ENCODE measurements around the gene KIF26B. TPM values are rescaled to one million over a fixed set of nuclear protein-coding genes. Genes with fewer than 3 reads are reported as not detected.
A peak's percentile ranks its signal among the peaks of the same experiment; 100 is the strongest.

Gene KIF26B
- polyA plus RNA-seq, 1 donor from 2014 or later: 6.3 TPM

DNA sequence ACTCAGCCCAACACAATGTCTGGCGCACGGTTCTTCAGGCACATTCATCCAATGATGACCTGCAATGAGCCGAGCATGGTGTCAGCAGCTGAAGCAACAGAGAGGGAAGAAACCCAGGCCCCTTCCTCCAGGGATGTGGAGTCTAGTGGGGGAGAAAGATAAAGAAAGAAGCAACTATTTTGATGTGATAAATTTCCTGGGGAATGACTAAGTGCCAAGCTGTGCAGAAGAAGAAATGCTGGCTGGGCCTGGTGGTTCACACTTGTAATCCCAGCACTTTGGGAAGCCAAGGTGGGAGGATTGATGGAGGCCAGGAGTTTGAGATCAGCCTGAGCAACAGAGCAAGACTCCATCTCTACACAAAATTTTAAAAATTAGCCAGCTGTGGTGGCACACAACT, 561.8 kb downstream of the KIF26B start:
- Histone ChIP-seq H3K4me3 (ENCODE audit: low read length) (no peak overlapping the region), H2AFZ (ENCODE audit: low read depth, low read length) (no peak overlapping the region), H3K9me3 (ENCODE audit: low read length) (no peaks in the 10 kb centered on the region), H4K20me1 (ENCODE audit: insufficient read depth) (no peaks in the 10 kb centered on the region), H3K4me2 (ENCODE audit: low read length) (no peak overlapping the region), H3K27me3 (ENCODE audit: insufficient read depth, low read depth, low read length) (no peaks in the 10 kb centered on the region), H3F3A (ENCODE audit: insufficient read depth, low read length, poor library complexity, severe bottlenecking) (no peaks in the 10 kb centered on the region), H3K36me3 (ENCODE audit: insufficient read depth, low read length) (no peaks in the 10 kb centered on the region), H3K79me2 (replicated peaks; ENCODE audit: insufficient read depth, low read length) (no peaks in the 10 kb centered on the region), H3K27ac (ENCODE audit: low read length) (peak overlapping the region; percentile 74), H3K9ac (ENCODE audit: low read length) (no peak overlapping the region), H3K9me2 (ENCODE audit: insufficient read depth, low read length) (no peaks in the 10 kb centered on the region)
- TF ChIP-seq, protein P1, sequence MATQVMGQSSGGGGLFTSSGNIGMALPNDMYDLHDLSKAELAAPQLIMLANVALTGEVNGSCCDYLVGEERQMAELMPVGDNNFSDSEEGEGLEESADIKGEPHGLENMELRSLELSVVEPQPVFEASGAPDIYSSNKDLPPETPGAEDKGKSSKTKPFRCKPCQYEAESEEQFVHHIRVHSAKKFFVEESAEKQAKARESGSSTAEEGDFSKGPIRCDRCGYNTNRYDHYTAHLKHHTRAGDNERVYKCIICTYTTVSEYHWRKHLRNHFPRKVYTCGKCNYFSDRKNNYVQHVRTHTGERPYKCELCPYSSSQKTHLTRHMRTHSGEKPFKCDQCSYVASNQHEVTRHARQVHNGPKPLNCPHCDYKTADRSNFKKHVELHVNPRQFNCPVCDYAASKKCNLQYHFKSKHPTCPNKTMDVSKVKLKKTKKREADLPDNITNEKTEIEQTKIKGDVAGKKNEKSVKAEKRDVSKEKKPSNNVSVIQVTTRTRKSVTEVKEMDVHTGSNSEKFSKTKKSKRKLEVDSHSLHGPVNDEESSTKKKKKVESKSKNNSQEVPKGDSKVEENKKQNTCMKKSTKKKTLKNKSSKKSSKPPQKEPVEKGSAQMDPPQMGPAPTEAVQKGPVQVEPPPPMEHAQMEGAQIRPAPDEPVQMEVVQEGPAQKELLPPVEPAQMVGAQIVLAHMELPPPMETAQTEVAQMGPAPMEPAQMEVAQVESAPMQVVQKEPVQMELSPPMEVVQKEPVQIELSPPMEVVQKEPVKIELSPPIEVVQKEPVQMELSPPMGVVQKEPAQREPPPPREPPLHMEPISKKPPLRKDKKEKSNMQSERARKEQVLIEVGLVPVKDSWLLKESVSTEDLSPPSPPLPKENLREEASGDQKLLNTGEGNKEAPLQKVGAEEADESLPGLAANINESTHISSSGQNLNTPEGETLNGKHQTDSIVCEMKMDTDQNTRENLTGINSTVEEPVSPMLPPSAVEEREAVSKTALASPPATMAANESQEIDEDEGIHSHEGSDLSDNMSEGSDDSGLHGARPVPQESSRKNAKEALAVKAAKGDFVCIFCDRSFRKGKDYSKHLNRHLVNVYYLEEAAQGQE (IDR thresholded peaks at IDR 0.05; ENCODE audit: borderline replicate concordance): no peak
- TF ChIP-seq MXI1 (conservative IDR thresholded peaks at IDR 0.05; ENCODE audit: poor library complexity, severe bottlenecking) (no peak), POLR2AphosphoS5 (IDR thresholded peaks at IDR 0.05) (no peak)

DNA sequence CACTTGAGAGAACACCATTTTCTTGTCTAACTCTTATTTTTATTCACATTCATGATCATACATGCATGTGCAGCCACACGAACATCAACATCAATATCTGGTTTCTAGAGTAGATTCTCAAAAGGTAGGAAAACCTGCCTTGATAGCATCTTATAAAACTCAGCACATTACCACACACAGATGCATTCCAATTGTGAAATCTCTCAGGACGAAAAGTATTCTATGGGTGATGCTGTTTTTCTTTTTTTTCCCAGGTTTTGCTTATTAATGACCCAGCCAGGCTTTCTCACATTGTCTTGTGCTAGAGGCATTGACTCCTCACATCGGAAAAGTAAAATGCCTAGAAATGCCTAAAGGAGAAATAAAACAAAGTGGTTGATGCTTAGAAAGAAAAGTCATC, 562.8 kb downstream of the KIF26B start:
- Histone ChIP-seq H3F3A (ENCODE audit: insufficient read depth, low read length, poor library complexity, severe bottlenecking) (no peaks in the 10 kb centered on the region), H3K4me2 (ENCODE audit: low read length) (peak overlapping the region; percentile 39), H3K27me3 (ENCODE audit: insufficient read depth, low read depth, low read length) (no peaks in the 10 kb centered on the region), H3K27ac (ENCODE audit: low read length) (peak overlapping the region; percentile 74), H3K9me2 (ENCODE audit: insufficient read depth, low read length) (no peaks in the 10 kb centered on the region), H4K20me1 (ENCODE audit: insufficient read depth) (no peaks in the 10 kb centered on the region), H3K9me3 (ENCODE audit: low read length) (no peaks in the 10 kb centered on the region), H3K9ac (ENCODE audit: low read length) (peak overlapping the region; percentile 13), H3K79me2 (replicated peaks; ENCODE audit: insufficient read depth, low read length) (no peaks in the 10 kb centered on the region), H3K36me3 (ENCODE audit: insufficient read depth, low read length) (no peaks in the 10 kb centered on the region), H2AFZ (ENCODE audit: low read depth, low read length) (no peak overlapping the region), H3K4me3 (ENCODE audit: low read length) (peak overlapping the region; percentile 28)
- no peak for TF ChIP-seq EZH2 (IDR thresholded peaks at IDR 0.05; ENCODE audit: borderline replicate concordance, insufficient read depth, low read length, poor library complexity, severe bottlenecking)
- TF ChIP-seq, protein P1 (IDR thresholded peaks at IDR 0.05; ENCODE audit: borderline replicate concordance): no peak
- no peak for TF ChIP-seq EP300 (conservative IDR thresholded peaks at IDR 0.05; ENCODE audit: poor library complexity, severe bottlenecking)
- TF ChIP-seq, protein P2, sequence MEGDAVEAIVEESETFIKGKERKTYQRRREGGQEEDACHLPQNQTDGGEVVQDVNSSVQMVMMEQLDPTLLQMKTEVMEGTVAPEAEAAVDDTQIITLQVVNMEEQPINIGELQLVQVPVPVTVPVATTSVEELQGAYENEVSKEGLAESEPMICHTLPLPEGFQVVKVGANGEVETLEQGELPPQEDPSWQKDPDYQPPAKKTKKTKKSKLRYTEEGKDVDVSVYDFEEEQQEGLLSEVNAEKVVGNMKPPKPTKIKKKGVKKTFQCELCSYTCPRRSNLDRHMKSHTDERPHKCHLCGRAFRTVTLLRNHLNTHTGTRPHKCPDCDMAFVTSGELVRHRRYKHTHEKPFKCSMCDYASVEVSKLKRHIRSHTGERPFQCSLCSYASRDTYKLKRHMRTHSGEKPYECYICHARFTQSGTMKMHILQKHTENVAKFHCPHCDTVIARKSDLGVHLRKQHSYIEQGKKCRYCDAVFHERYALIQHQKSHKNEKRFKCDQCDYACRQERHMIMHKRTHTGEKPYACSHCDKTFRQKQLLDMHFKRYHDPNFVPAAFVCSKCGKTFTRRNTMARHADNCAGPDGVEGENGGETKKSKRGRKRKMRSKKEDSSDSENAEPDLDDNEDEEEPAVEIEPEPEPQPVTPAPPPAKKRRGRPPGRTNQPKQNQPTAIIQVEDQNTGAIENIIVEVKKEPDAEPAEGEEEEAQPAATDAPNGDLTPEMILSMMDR (IDR thresholded peaks at IDR 0.05; ENCODE audit: poor library complexity, severe bottlenecking): no peak
- no peak for TF ChIP-seq SMC3 (conservative IDR thresholded peaks at IDR 0.05; ENCODE audit: poor library complexity)
- TF ChIP-seq TAF1 (IDR thresholded peaks at IDR 0.05; ENCODE audit: low read depth): no peak
- TF ChIP-seq MXI1 (conservative IDR thresholded peaks at IDR 0.05; ENCODE audit: poor library complexity, severe bottlenecking): no peak
- TF ChIP-seq RAD21 (conservative IDR thresholded peaks at IDR 0.05): no peak
- TF ChIP-seq POLR2AphosphoS5 (IDR thresholded peaks at IDR 0.05): no peak

All from neural cell (in vitro differentiated cells).